ENCODE data around the gene TMEM135. TPM values are rescaled to one million over a fixed set of nuclear protein-coding genes. Genes with fewer than 3 reads are reported as not detected.

The TMEM135 gene
- total RNA-seq, 2 donors from 2014 or later, result 14.3 to 24.0 TPM

DNA sequence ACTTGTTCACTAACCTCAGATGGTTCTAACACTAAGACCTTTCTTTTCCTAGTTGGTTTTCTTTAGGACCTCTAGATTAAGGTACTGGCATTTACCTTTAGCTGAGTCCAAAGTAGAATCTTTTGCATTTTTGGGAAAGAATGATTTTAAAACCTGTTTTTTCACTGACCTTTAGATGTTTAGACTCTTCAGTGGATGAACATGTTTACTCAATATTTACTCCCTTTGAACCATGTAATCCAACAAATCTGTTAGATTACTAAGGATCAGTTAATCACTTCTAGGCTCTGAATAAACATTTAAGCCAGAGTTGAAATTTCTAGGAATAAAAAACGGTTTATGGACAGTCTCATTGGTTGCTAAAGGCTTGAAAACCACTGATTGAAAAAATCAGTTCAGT, 6.2 kb downstream of the TMEM135 start:
- no peak for ATAC-seq
- H3K27ac Mint-ChIP-seq, result no peak overlapping the region
- DNase-seq (ENCODE audit: low spot score in 2 of 2), result no peak
- peaks cover 6 to 27% of the 10 kb centered on the region in 2 donors for H3K36me3 Mint-ChIP-seq
- H3K9me3 Mint-ChIP-seq, result peaks cover 4 to 5% of the 10 kb centered on the region in 2 donors

DNA sequence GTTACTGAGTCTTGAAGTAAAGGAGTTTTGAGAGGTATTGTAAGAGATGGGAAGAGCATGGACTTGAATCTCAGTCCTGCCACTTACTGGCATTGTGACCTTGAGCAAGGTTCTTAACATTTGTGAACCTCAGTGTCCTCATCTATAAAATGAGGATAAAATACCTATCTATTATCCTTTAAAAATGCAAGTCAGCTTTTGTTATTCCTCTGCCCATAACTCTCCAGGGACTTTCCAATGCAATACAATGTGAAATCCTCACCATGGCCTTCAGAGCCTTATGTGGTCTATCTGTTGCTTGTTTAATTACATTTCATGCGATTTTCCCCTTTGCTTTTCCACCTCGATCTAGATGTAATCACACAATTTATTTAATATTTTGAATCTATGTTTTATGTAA, 9.1 kb downstream of the TMEM135 start:
- Mint-ChIP-seq H3K36me3 (peaks cover 6 to 17% of the 10 kb centered on the region in 2 donors), H3K27ac (no peak overlapping the region), H3K9me3 (peaks cover 4 to 5% of the 10 kb centered on the region in 2 donors)
- no peak for DNase-seq (ENCODE audit: low spot score in 2 of 2)
- no peak for ATAC-seq

DNA sequence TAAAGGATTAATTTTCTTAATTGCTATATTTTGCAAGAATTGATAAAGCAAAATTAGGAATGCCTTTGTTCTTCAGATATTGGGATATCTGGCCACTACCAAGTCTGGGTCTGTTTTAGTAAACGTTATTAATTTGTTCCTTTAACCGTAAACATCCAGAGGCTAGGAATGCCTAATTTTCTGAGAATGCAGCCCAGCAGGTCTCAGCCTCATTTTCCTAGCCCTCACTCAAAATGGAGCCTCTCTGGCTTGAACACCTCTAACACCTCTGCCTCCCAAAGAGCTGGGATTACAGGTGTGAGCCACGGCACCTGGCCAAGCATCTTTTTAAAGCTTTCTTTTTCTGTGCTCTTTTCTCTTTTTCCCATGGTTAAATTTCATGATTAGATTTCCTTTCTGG, 18.4 kb downstream of the TMEM135 start:
- Mint-ChIP-seq H3K36me3 (no peaks in the 10 kb centered on the region), H3K27ac (no peak overlapping the region), H3K9me3 (no peaks in the 10 kb centered on the region)
- DNase-seq (ENCODE audit: low spot score in 2 of 2) (no peak), ATAC-seq (no peak)

DNA sequence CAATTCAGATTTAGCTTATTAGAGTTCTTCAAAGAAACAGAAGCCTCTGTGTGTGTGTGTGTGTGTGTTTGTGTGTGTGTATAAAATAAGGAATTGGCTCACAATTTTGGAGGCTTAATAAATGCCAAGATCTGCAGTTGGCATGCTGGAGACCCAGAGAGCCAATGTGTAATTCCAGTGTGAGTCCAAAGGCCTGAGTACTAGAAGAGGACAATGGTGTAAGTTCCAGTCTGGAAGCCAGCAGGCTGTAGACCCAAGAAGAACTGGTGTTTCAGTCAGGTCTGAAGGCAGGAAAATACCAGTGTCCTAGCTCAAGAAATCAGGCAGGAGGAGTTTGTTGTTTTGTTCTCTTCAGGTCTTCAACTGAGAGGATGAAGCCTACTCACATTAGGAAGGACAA, 20.0 kb downstream of the TMEM135 start:
- DNase-seq (ENCODE audit: low spot score in 2 of 2) (no peak), ATAC-seq (no peak)
- H3K27ac Mint-ChIP-seq, result no peak overlapping the region
- no peaks in the 10 kb centered on the region for H3K9me3 Mint-ChIP-seq
- H3K36me3 Mint-ChIP-seq, result no peaks in the 10 kb centered on the region

DNA sequence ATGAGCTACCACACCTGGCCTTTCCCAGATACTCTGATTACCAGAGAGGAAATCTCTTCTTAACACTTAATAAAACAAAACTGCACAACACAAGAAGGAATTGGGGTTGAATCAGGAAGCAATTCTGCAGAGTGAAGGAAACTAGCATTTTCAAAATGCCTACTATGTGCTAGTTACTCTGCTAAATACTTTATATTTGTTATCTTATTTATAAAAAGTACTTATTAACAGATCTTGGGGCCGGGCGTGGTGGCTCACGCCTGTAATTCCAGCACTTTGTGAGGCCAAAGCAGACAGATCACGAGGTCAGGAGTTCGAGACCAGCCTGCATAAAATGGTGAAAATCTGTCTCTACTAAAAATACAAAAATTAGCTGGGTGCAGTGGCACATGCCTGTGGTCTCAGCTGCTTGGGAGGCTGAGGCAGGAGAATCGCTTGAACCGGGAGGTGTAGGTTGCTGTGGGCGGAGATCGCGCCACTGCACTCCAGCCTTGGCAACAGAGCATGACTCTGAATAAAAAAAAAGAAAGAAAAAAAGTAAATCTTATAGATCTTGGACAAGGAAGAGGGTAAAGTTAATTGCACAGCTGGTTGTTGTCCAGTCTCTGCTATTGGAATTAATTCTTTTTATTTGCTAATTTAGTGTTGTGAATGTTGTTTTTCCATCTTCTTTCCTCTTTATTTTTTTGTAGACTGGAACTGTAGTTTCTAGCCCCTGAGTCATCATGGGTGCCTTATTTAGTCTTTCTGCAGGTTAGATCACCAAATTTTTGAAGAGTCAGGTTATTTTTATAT, 22.1 kb downstream of the TMEM135 start:
- no peaks in the 10 kb centered on the region for H3K36me3 Mint-ChIP-seq
- no peaks in the 10 kb centered on the region for H3K9me3 Mint-ChIP-seq
- no peak for DNase-seq (ENCODE audit: low spot score in 2 of 2)
- no peak overlapping the region for H3K27ac Mint-ChIP-seq
- ATAC-seq, result no peak

DNA sequence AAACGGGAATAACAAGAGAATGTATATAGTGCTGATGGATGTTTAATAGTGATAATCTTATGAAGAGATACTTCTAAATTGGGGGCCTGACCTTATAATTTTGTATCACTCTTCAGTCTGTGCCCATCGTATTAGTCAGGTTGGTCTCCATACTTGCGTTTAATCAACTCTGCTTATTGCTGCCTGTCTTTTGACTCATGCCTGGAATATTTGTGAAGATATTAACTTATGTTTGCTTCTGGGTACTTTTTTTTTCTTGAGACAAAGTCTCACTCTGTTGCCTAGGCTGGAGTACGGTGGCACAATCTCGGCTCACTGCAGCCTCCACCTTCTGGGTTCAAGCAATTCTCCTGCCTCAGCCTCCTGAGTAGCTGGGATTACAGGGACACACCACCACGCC, 24.0 kb downstream of the TMEM135 start:
- no peaks in the 10 kb centered on the region for H3K9me3 Mint-ChIP-seq
- H3K36me3 Mint-ChIP-seq, result no peaks in the 10 kb centered on the region
- ATAC-seq (no peak), DNase-seq (ENCODE audit: low spot score in 2 of 2) (no peak)
- H3K27ac Mint-ChIP-seq, result no peak overlapping the region

DNA sequence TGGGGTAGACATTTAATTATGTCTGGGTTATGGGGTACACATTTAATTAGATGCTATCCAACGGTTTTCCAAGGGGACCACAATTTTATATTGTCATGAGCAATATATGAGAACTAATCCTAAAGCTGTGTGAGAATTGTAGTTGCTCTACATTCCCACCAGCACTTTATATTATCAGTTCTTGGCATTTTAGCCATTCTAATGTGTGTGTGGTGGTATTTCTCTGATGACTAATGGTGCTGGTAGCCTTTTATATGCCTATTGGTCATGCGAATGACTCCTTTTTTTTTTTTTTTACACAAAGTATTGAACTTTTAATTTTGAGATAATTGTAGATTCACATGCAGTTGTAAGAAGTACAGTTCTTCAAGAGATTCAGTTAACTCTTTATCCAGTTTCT, 26.2 kb downstream of the TMEM135 start:
- no peak for ATAC-seq
- H3K36me3 Mint-ChIP-seq, result no peaks in the 10 kb centered on the region
- no peak for DNase-seq (ENCODE audit: low spot score in 2 of 2)
- no peak overlapping the region for H3K27ac Mint-ChIP-seq
- no peaks in the 10 kb centered on the region for H3K9me3 Mint-ChIP-seq

DNA sequence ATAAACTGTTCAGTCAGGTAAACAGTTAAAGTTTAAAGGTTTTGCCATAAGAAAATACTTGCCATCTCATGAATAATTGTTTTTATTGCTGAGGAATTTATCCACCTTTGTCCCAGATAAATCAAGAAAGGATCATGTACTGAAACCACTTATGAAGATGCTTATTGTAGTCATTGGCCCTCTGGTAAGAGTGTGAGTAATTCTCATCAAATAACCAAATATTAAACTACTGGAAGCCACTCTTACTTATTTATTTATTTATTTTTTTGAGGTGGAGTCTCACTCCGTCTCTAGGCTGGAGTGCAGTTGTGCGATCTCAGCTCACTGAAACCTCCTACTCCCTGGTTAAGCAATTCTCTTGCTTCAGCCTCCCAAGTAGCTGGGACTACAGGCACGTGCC, 35.1 kb downstream of the TMEM135 start:
- DNase-seq (ENCODE audit: low spot score in 2 of 2) (no peak), ATAC-seq (no peak)
- Mint-ChIP-seq H3K27ac (no peak overlapping the region), H3K36me3 (peaks cover 0 to 7% of the 10 kb centered on the region in 2 donors), H3K9me3 (no peaks in the 10 kb centered on the region)

DNA sequence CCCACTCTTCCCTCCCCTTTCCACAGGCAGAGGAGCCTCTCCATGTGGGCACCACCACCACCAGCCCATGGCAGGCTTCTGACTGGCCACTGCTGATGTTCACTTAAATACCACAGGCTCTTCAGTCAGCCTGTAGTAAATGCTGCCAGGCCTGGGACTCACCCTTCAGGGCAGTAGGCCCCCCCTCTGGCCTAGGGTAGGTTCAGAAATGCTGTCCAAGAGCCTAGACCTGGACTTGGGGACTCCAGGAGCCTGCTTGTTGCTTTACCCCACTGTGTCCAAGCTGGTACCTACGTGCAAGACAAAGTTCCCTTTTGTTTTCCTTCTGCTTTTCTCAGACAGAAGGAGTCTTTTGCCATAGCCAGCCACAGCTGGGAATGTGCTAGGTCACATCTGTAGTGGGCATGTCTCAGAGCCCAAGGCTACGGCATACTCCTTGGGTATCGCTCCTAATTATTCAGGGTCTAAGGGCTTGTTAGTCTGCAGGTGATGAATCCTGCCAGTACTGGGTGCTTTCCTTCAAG, 38.6 kb downstream of the TMEM135 start:
- H3K36me3 Mint-ChIP-seq, result peaks cover 3 to 25% of the 10 kb centered on the region in 2 donors
- no peaks in the 10 kb centered on the region for H3K9me3 Mint-ChIP-seq
- DNase-seq (ENCODE audit: low spot score in 2 of 2) (no peak), ATAC-seq (no peak)
- no peak overlapping the region for H3K27ac Mint-ChIP-seq

DNA sequence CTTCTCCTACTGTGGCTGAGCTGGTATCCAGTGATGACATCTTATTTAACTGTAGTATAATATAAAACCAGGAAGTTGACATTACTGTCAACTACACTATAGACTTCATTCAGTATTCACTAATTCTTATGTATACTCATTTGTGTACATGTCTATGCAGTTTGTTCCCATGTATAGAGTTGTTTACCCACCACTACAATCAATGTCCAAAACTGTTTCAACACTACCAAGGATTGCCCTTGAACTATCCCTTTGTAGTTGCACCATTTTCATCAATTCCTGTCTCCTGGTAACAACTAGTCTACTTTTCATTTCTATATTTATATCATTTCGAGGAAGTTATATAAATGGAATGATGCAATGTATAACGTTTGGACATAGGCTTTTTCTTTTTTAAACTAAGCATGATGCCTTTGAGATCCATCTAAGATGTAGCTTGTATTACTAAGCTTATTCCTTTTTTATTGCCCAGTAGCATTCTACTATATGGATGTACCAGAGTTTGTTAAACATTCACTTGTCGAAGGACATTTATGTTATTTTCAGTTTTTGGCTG, 39.2 kb downstream of the TMEM135 start:
- Mint-ChIP-seq H3K9me3 (no peaks in the 10 kb centered on the region), H3K27ac (no peak overlapping the region), H3K36me3 (peaks cover 4 to 31% of the 10 kb centered on the region in 2 donors)
- DNase-seq (ENCODE audit: low spot score in 2 of 2), result no peak
- no peak for ATAC-seq

DNA sequence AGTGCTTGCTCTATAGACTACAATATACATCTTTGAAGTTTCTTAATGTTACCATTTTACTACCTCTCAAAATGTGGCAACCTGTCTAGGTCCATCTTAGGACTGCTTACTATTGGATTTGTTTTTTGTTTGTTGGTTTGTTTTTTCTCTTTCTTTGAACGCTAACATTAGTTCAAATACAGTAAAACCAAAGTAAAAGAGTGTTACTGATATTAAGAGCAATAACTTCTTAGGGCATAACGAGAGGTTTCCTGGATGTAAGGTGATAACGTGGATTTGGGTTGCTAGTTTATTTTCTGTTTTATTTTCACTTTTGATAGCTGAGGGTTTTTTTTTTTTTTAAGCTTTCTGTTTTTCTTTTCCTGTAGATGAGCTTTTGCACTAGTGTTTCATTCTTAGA, 43.6 kb downstream of the TMEM135 start:
- H3K9me3 Mint-ChIP-seq, result no peaks in the 10 kb centered on the region
- DNase-seq (ENCODE audit: low spot score in 2 of 2) (no peak), ATAC-seq (peak in 1 of 2 donors; percentile 58)
- peak overlapping the region; percentile 2 to 89 for H3K27ac Mint-ChIP-seq
- H3K36me3 Mint-ChIP-seq, result peaks cover 9 to 43% of the 10 kb centered on the region in 2 donors

DNA sequence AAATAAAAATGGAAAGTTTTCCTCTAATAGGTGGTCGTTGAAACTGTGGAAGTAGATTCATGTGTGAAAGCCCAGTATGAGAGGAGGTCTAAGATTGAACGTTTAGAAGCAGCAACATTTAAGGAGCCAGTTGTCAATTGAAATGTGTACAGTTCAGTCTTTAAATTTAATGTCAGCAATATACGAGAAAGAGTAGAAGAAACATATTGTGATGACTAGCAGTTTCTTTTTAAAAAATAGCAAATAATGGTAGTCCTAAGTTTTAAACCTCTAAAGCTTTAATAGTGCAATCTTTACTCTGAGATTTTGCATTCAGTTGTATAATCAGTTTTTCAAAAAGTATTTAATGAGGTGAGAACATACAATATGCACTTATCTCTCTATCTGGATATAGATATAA, 44.9 kb downstream of the TMEM135 start:
- no peak for DNase-seq (ENCODE audit: low spot score in 2 of 2)
- Mint-ChIP-seq H3K36me3 (peaks cover 15 to 54% of the 10 kb centered on the region in 2 donors), H3K27ac (peak overlapping the region in 1 of 2 donors; percentile 89), H3K9me3 (peaks cover 0 to 6% of the 10 kb centered on the region in 2 donors)
- ATAC-seq, result no peak

DNA sequence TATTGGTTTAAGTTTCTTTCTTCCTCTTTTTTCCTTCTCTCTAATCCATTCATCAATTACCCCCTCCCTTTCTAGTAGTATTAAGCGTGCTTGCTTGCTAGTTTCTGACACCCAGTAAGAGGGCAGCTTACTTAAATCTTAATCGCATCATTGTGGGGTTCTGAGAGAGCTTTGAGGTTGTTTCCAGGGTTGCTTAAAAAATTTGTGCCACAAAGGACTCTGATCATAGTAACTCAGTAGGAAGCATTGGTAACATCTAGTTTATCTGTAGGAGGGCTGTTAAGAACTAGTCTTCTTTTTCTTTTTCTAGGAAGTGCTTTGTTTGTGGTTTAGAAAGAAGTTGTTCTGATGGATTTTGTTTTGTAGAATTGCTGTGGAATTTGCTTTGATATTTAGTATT, 45.3 kb downstream of the TMEM135 start:
- no peak overlapping the region for H3K27ac Mint-ChIP-seq
- H3K9me3 Mint-ChIP-seq, result peaks cover 0 to 6% of the 10 kb centered on the region in 2 donors
- ATAC-seq (no peak), DNase-seq (ENCODE audit: low spot score in 2 of 2) (no peak)
- peaks cover 15 to 54% of the 10 kb centered on the region in 2 donors for H3K36me3 Mint-ChIP-seq

DNA sequence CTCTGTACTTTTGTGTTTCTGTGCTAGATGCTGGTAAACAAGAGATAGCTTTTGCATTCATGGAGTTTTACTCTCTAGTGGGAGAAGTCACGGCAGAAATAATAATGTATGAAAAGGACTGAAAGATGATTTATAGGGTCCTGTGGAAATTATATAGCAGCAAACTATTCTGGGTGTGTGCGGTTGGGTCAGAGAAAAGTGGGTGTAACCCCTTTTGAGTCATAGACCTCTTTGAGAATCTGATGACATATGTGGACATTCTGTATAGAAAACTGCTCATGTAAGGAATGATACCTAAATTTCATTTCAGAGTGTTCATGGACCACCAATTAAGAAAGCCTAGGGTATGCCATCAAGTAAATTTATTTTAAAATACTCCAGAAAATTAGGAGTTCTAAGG, 54.4 kb downstream of the TMEM135 start:
- no peak for ATAC-seq
- Mint-ChIP-seq H3K9me3 (no peaks in the 10 kb centered on the region), H3K27ac (no peak overlapping the region), H3K36me3 (peaks cover 22 to 31% of the 10 kb centered on the region in 2 donors)
- DNase-seq (ENCODE audit: low spot score in 2 of 2), result no peak

DNA sequence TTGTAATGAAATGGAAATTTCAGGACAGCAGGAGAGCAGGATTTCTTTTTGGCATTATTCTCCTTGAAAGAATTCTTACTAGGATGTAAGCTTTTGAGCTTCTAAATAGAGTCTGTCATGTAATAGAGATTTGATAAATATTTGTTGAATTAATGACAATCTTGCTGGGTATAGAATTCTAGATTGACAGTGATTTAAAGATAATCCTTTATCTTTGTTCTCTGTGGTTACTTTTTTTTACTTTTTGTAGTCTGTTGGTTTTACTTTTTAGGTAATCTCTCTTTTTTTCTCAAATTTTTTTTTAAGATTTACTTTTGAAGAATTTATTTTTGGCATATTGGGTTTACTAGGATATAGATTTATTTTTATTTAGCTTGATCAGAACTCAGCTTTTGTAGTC, 54.8 kb downstream of the TMEM135 start:
- Mint-ChIP-seq H3K9me3 (no peaks in the 10 kb centered on the region), H3K36me3 (peaks cover 22 to 27% of the 10 kb centered on the region in 2 donors), H3K27ac (no peak overlapping the region)
- ATAC-seq (no peak), DNase-seq (ENCODE audit: low spot score in 2 of 2) (no peak)

DNA sequence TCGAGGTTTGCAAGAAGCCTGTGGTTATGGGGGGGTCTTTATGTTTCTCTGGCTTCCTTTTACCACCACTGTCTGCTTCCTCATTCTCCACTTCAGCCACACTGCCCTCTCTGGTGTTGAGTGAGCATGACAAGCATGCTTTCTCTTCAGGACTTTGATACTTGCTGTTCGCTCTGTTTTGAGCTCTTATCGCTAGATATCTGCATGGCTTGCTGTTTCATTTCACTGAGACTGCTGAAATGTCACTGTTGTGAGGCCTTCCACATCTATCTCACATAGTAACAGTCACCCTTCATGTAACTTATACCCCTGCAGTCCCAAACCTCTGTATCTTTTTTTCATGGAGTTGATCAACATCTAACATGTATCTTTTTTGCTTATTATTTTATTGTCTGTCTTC, 59.8 kb downstream of the TMEM135 start:
- H3K9me3 Mint-ChIP-seq, result no peaks in the 10 kb centered on the region
- peak in 1 of 2 donors; percentile 17 for DNase-seq (ENCODE audit: low spot score in 2 of 2)
- ATAC-seq, result peak; percentile 53 to 61
- no peak overlapping the region for H3K27ac Mint-ChIP-seq
- peaks cover 19 to 22% of the 10 kb centered on the region in 2 donors for H3K36me3 Mint-ChIP-seq

DNA sequence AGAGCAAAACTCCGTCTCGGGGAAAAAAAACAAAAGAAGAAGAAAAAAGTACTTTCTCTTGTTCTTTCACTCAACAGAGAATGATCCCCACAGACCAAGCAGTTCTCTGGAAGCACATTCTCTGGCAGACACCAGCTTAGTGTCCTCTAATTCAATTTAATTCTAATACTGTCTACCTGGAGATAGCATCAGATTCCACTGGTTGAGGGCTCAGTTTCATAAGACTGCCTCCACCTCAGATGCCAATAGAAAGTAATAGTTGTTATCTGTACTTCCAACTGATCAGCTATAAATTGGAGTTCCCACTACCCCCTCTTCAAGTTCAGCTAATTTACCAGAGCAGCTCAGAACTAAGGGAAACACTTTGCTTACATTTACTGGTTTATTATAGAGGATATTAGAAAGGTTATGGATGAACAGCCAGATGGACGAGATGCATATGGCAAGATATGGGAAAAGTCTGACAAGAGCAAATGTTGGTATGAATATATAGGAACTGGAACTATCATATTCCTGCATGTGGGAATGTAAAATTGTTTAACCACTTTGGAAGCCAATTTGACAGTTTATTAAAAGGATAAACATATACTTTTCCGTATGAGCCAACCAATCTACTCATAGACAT, 64.3 kb downstream of the TMEM135 start:
- Mint-ChIP-seq H3K9me3 (peaks cover 0 to 4% of the 10 kb centered on the region in 2 donors), H3K36me3 (peaks cover 6 to 9% of the 10 kb centered on the region in 2 donors), H3K27ac (no peak overlapping the region)
- ATAC-seq (no peak), DNase-seq (ENCODE audit: low spot score in 2 of 2) (no peak)

Measured in activated naive CD4-positive, alpha-beta T cell treated with anti-CD3 and anti-CD28 coated beads, Interleukin-2, amount 50 U/mL, for 72 hours (primary cell).